Activated CD8-positive, alpha-beta memory T cell treated with anti-CD3 and anti-CD28 coated beads, Interleukin-2, amount 50 U/mL, for 4 hours (primary cell): ENCODE measurements around the gene AP1M1.
A peak's percentile ranks its signal among the peaks of the same experiment; 100 is the strongest.

ENCODE experiments used
- DNase-seq: peaks from one replicate; pipeline ENCODE4 v3.0.0-alpha.2; 2020

AP1M1 gene

DNA sequence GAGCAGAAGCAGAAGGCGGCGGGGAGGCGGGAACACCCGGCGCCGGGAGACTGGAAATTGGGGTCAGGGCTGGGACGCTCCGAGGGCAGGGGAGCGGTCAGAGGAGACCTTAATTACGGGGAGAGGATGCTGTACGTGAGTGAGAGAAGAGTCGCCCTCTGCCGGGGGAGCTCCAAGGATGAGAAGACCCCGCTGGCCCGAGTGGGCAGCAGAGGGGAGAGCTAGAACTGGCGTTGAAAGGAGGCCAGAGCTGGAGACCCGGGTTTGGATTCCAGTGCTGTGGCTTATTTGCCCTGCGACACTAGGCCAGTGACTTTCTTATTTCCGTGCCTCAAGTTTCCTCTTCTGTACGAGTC, 12.0 kb upstream of the AP1M1 start:
- DNase-seq = peak; percentile 52

DNA sequence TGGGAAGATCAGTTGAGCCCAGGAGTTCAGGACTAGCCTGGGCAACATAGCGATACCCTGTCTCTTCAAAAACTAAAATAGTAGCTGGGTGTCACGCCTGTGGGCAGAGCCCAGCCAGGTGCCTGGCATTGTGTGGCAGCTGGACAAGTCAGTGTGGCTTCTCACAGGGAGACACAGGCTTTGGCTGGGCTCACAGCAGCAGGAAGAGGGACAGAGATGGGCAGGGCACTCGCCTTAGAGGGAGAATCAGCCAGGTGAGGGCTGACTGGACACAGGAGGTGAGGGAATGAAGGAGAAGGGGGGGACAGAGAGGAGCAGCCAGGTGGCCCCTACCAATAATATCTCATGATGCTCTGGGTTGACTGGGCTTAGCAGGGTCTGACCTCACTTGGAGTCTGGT, 9.2 kb upstream of the AP1M1 start:
- no peak for DNase-seq

DNA sequence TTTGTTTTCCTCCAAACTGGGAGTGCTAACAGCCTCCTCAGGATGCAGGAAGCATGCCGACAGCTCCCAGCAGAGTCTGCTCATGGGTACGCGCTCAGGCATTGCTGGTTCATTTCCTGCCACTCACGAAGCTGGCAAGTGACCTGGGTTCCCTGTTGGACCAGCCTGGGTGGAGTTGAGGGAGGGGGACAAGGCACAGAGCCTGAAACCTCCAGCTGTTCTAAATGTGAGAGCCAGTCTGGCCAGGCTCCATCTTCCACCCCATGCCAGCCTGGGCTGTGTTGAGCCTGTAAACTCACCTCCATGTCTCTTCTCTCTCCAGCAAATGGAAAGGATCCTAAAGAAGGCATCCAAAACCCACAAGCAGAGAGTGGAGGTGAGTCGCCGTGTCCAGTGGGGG, 7.5 kb upstream of the AP1M1 start:
- no peak for DNase-seq

DNA sequence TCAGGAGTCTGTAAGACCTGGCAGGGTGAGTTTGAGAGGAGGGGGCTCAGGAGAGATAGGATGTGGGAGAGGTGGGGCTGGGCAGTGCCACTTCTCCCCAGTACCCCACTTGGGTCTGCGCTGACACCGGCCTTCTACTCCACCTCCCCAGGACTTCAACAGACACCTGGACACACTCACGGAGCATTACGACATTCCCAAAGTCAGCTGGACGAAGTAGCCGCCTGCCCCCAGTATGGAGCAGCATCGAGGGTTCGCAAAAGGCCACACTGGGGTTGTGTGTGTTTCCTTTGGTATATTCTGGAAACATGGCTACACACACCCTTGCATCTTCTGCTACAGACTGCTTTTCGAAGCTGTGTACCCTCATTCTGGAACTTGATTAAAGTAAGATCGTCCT, 7.0 kb upstream of the AP1M1 start:
- DNase-seq = no peak

DNA sequence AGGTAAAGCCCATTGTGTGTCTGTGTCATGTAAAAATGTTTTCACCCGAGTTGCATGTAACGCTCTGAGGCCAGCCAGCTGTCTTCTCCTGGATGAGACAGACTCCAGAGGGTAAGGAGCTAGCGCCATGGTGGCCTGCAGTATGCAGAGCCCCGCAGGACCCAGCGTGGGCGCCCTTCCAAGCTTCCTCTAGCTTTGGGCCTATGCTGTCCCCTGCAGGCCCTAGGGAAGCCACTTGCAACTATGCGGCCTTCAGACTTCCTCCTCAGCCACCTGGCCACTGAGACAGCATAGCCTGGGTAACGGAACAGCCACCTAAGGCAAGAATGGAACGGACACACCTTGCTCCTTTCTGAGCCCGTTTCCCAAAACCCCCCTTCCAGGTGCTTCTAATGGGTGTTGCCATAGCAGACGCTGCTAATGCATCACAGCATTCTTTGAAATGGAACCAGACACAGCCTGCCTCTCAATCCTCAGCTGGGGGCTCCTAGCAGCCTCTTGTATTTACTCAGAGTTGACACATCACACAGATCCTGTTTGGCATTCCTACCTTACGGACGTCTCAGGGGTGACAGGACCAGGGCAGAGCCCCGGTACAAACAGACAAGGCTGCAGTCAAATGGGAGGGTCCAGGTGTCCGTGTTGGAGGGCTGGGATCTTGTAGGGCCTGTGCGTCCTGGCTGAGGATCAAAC, 6.3 kb upstream of the AP1M1 start:
- DNase-seq = no peak

DNA sequence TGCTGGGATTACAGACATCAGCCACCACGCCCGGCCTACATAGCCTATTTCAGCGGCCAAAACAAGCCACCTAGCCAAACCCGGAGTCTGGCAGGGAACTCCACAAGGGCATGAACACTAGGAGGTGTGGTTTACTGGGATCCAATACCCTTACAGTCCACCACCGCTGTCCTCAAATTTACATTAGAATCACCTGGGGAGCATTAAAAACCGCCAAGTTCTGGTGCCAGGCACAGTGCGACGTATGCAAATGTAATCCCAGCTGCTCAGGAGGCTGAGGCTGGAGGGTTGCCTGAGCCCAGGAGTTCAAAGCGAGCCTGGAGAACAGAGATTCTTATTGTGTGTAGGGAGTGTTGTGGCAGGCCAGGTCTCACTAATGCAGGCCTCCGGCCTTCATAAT, 4.2 kb upstream of the AP1M1 start:
- no peak for DNase-seq

DNA sequence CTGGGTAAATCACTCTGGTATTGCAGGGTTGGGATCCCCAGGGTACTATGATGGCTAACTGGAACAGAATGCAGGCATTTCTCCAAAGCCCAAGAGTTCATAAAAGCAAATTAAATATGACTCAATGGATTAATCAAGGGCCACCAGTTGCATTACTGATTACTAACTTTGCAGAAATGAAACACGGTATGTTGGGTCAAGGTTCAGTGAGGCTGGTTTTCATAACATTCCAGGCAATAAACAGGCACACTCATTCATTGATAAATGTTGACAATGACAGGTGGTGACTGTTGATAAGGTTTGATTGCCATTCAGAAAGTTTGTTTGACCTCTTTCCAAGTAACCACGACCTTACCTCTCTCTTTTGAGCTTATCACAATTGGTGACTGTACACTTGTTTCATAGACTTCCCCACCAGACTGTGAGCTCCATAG, 506 bp upstream of the AP1M1 start:
- DNase-seq = no peak

DNA sequence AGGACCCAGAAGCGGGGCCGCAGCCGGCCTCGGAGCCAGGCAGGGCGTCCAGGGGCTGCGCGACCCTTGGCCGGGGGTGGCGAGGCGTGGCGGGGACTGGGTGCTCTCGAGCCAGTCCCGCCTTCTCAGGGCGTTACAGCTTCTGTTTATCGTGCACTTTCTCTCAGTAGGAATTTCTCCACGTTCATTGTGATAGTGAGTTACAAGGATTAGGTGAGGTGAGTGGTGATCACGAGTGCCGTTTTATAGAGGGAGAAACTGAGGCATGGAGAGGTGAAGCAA, 600 bp downstream of the AP1M1 start:
- DNase-seq = no peak

DNA sequence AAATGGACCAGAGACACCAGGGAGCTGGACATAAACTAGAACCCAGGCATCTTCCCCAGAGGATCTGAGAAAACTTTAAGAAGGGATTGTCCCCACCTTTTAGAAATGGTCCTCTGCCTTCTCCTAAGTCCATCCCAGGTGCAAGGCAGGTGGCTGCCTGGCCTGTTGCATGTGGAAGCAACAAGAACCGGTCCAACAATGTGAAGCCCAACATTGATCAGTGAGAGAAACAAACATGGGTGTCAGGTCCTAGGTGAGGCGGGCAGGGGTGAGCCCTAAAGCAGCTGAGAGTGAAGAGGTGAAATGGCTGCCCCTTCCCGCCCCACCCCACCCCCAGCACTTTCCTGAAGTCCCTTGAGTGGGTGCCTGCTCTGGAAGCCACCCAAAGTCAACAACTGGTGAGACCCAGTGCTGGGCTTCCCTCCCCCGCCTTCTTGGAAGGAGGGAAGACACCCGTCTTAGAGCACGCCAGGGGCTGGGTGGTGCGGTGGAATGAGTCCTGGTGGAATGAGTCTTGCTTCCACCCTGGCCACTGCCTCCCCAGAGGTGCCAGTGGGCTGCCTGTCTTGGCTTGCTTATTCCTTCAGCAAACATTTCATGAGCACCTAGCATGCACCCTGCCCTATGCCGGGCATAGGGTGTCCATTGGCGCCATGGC, 1.7 kb downstream of the AP1M1 start:
- no peak for DNase-seq

DNA sequence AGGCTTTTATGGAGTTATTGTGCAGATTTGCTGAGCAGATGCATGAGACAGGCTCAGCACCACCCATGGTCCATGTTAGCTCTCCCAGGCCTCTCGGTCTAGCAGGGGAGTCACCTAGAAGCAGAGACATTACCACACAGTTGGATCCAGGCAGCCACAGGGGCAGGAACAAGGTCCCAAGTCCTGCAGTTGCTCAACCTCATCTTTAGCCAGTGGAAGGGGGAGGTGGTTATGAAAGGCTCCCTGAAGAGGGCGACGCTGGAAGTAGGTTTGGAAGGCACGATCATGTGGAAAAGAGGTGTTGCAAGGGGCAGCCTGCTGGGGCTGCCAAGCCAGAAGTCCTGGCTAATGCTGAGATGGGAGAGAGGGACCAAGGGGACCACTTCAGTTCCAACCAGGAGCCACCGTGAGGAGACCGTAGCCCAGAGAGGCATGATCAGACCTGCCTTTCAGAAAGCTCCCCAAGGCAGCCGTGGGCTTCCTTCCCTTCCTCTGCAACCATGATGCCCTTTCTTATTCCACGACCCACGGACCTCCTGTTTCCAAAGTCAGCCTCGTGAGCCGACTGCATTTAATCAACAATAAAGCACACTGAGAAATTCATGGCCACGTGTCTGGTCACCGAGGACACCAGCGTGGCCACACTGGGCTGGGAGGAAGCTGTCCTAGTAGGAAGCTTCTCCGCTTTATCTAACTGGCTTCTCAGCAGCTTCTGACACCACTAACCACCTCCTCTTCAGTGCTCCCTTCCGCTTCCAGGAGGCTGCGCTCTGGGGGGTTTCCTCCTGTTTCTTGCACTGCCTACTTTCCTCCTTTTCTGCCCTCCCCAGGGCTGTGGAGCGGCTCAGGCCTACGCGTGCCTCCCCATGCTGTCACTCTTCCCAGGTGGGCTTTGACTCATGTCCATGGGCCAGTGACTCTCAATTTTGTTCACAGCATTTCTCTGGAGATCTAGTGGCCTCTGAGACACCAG, 2.6 kb downstream of the AP1M1 start:
- DNase-seq = no peak

DNA sequence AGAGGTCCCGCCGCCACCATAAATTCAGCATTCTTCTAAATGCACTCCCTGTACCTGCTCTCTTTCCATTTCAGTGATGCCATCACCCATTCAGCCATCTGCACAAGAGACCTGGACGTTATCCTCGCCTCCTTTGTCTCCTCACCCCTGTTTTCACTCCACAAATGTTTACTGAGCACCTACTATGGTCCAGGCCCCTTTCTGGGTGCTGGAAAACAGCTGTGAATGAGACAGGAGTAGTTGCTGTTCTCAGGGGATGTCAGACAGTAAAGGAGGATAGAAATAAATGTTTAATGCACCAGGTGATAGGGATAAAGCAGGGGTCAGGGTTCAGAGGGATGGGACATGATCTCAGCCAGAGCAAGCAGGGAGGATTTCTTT, 3.3 kb downstream of the AP1M1 start:
- DNase-seq = no peak

DNA sequence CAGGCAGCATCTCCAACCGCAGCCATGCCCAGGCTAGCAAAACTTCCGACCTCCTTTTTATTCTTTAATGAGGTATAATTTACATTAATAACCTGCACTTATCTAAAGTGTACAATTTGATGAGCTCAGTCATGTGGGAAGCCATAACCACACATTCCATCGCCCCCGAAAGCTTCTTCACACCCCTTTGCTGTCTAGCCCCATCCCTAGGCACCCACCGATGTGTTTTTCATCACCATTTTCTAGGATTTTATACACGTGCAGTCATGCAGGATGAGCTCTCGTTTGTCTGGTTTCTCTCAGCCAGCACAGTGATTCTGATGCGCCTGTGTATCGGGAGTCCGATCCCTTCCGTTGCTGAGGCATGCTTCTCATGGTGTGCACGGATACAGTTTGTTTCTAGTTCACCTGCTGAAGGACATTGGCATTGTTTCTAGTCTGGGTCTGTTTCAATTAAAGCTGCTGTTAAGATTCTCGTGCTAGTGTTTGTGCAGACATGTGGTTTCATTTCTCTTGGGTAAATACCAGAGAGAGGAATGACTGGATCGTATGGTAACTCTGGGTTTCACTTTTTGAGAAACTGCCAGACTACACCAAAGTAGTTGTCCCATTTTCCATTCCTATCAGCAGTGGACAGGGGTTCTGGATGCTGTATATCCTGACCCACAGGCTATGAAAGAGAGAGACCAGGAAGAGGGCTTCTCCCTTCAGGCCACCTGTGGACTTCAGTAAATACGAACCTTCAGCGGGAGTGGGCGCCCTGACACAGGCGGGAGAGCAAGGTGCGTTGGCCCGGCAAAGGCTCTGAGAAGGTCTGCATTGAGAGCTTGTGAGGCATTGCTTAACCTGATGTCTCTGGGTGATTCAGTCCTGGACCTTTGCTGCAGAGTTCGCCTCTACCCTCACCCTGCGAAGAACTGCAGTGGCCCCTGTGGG, 4.9 kb downstream of the AP1M1 start:
- DNase-seq = no peak

DNA sequence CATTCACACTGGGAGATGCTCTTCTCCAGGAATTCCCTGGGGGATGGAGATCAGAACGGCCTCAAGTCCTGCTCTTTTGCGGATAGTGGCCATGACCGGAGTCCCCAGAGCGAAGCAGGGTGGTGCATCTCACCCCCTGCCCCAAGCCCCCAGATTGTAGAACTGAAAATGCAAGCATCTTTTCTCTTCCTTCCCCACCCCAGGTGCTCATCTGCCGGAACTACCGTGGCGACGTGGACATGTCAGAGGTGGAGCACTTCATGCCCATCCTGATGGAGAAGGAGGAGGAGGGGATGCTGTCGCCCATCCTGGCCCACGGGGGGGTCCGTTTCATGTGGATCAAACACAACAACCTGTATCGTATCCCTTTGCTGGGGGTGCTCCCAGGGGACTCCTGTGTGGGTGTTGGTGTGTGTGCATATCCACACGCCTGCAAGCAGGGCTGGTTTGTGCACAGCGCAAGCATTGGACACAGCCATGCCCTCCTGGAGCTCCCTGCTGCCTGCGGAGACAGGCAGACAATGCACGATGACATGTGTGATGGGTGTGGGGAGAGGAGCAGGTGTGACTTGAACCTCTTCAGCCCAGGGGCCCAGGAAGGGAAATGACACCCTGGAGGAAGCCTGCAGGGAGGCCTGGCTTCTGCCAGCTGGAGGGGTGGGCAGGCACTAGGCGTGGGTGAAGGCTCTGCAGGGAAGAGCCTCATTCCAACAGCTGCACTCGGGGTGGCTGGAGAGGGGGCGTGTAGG, 5.7 kb downstream of the AP1M1 start:
- no peak for DNase-seq

DNA sequence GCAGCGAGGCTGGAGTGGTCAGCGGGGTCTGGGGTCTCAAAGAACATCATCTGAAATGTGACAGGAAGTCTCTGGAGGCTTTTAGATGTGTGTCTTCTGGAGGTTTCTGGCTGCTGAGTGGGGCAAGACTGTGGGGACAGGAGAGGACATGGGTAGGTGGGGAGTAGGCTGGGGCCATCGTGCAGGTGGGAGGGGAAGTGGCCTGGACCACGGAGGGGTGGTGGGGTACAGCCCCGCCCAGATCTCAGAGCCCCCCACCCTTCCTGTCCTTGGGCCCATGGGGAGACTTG, 6.2 kb downstream of the AP1M1 start:
- DNase-seq = no peak

DNA sequence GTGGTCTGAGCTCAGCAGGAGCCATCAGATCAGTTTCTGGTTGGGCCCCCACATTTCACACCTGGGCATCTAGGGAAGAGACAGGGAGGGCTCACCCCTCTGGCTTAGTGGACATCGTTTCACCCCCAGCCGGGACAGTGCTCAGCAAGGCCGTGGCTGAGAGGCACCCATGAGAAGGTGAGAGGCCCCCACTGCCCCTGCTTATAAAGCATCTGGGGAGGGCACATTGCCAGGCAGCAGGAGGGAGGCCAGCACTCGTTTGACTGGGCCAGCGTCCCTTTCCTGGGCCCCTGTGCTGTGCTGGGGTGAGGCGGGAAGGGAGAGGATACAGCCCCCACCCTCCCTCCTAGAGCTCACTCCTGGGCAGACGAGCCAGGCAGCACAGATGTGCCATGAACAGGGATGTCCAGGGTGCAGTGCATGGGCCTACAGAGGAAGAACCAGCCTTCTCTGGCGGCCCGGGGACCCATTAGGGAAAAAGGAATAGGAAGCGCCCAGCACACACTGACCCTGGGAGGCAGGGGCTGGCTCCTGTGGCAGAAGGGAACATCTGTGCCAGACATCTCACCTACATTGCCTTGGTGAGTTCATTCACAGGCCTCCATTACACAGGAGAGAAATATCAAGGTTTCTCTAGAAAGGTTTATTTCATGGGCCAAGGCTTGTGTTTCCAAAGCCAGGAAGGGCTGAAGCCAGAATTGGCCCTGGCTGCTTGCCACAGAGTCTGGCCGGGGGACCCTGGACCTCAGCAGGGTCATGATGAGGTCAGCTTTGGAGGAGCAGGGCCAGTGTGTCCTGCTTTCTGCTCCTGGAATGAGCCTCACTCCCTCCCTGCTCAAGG, 7.7 kb downstream of the AP1M1 start:
- DNase-seq = no peak

DNA sequence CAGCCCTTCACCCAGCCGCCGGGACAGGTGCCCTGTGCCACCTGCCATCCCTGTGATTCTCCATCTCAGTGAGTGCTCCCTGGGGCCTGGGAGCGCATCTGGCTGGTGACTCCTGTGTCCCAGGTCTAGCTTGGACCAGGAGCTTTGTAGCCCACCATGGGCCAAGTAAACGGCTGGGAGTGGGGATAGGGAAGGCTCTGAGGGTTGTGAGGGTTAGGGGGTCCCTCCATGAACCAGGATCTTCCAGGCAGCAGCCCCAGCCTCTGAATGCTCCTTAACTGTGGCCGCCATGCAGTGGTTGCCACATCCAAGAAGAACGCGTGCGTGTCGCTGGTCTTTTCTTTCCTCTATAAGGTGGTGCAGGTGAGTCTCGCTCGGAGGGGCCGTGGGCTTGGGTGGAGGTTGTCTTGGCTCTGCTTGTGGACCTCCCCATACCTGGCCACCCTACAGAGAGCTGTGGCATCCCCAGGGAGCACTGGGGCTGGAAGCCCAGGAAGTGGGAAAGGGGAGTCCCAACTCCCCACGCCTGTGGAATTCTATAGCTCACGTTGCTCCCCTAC, 8.4 kb downstream of the AP1M1 start:
- DNase-seq = no peak

DNA sequence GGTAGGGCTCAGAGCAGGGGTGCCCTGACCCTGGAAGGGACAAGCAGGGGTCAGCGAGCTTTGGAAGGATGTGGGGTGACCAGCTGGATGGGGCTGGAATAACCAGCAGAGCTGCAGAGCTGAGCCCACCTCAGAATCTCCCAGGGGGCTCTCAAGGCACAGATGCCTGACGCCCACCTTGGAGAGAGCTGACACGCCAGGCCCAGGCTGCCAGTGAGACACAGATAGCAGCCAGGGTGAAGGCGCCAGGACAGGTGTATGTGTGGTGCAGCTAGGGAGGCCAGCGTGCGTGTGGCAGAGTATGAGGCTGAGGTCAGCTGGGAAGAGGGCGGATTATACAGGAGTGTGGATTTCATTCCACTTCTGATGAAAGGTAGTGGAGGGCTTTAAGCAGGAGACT, 8.9 kb downstream of the AP1M1 start:
- DNase-seq = no peak

DNA sequence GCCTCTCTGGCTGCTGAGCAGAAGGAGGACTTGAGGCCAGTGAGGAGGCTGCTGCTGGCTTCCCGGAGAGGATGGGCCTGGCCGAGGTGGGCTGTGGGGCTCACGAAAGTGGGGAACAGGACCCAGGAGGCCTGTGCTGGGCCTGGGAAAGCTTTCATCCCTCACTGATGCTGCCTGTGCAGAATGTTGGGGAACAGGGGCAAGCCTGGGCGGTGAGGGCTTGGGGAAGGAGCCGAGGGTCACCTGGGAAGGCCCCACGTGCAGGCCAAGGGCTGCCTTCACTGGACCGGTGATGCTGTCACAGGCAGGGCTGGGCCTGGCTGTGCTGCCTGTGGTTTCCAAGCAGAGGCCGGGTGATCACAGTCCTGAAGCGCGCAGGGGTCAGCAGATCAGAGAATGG, 9.4 kb downstream of the AP1M1 start:
- no peak for DNase-seq

DNA sequence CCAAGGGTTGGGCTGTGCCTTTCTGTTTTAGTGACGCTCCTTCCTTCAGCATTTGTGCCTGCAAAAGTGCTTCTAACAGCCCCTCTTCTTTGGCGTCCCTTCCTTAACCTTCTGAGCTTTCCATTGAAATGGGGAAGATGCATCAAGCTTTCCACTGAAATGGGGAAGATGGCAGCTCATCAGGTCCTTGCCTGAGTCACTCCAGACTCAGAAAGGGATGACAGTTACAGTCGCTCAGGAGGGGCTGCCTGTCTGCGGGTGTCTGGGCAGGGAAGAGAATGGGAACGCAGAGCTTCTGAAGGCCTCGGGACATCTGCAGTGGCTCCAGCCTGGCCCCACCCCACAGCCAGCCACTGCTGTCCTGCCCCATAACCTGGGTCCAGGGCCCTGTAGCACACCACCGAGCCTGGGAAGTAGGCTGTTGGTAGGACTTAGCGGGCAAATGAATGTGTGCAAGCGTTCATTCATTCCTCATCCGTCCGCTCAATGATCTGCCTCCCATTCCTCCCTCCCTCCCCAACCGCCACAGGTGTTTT, 9.8 kb downstream of the AP1M1 start:
- no peak for DNase-seq

DNA sequence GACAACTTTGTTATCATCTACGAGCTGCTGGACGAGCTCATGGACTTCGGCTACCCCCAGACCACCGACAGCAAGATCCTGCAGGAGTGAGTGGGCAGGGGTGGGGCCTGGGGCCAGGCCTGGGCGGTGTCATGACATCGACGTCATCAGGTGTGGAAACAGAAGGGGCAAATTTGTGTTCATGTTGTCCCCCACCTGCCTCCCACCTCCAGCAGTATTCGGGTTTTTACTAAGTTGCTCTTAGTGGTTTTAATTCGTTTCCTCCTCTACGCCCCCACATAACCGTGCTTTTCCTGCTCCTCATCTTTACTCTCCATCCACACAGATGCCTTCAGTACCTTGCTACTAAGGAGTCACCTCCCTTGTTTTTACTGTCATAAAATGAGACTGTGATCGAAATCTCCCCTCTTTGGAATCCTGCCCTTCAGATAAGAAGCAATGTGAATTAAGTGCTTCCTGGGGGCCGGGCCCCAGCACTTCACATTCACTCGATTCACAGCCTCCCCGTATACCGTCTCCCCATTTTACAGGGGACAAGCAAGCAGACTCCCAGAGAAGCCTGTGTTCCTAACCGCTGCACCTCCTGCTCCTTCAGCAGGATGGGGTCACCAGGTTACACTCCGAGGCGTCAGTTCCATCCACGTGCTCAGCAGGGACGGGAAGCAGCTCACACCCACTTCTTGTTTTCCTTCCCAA, 10.5 kb downstream of the AP1M1 start:
- DNase-seq = peak; percentile 42
